B cell (primary cell): ENCODE results near the gene SKAP1. TPM values are rescaled to one million over a fixed set of nuclear protein-coding genes. Genes with fewer than 3 reads are reported as not detected.

Experiments used
- ATAC-seq: fragments of 200-7000 bp; cut with Tn5 transposase; one replicate; pipeline ENCODE4 v1.10.0; 2021; ENCODE audit warnings: low read depth, mild to moderate bottlenecking, moderate number of reproducible peaks, moderate library complexity
- CTCF ChIA-PET: fragments of 350-600 bp; sonication (Branson Sonifier 250); formaldehyde crosslinking; loops from one replicate; lab custom pipeline; 2021; ENCODE audit warnings: antibody characterized with exemption, inconsistent platforms; lab: Charles Lee
- POLR2A ChIA-PET: fragments of 350-600 bp; sonication (Branson Sonifier 250); formaldehyde crosslinking; loops from one replicate; lab custom pipeline; 2021; ENCODE audit warnings: antibody characterized with exemption; lab: Charles Lee
- DNase-seq: peaks from one replicate; pipeline ENCODE4 v3.0.0; 2013
- H2AFZ ChIP-seq: 2 replicates; pipeline ENCODE4 v1.6.1; 2012; ENCODE audit warnings: mild to moderate bottlenecking, low read depth, low read length; ENCODE audit not compliant: insufficient read depth, poor library complexity, severe bottlenecking
- H3K27ac ChIP-seq, 2 donors: 1 replicate in 1 of 2; 2 replicates in 1 of 2; pipeline ENCODE4 v1.5.1; 2012 to 2013; ENCODE audit warnings: low read length in 2 of 2, mild to moderate bottlenecking in 2 of 2, moderate library complexity in 1 of 2
- H3K27me3 ChIP-seq, 4 experiments: fragments of 200-600 bp in 1 of 4; sonication (generic) in 1 of 4; replicated peaks in 1 of 4; 1 replicate in 2 of 4; 2 replicates in 2 of 4; pipeline versions ENCODE4 v1.6.1 to v1.7.0; 2013 to 2016; ENCODE audit warnings: low read length in 3 of 4, mild to moderate bottlenecking in 2 of 4, mixed read lengths in 1 of 4, moderate library complexity in 1 of 4; ENCODE audit not compliant: insufficient read depth in 4 of 4, control insufficient read depth in 3 of 4; ENCODE audit errors: control extremely low read depth in 1 of 4
- H3K36me3 ChIP-seq, 2 experiments: replicated peaks in 1 of 2; 1 replicate in 1 of 2; 2 replicates in 1 of 2; pipeline versions ENCODE4 v1.6.1 to v1.7.1; 2013; ENCODE audit warnings: low read length in 1 of 2; ENCODE audit not compliant: insufficient read depth in 2 of 2, control insufficient read depth in 1 of 2; ENCODE audit errors: control extremely low read depth in 1 of 2, extremely low read depth in 1 of 2
- H3K4me1 ChIP-seq, 2 donors: fragments of 200-600 bp in 1 of 2; sonication (generic) in 1 of 2; 1 replicate in 1 of 2; 2 replicates in 1 of 2; pipeline versions ENCODE4 v1.5.1 to v1.6.1; 2013 to 2017; ENCODE audit warnings: low read length in 2 of 2; ENCODE audit not compliant: control insufficient read depth in 2 of 2, insufficient read depth in 2 of 2
- H3K4me2 ChIP-seq: replicated peaks from 2 replicates; pipeline ENCODE3; 2012; ENCODE audit warnings: mild to moderate bottlenecking, low read depth, low read length; ENCODE audit not compliant: poor library complexity, severe bottlenecking
- H3K4me3 ChIP-seq, 5 experiments: fragments of 200-600 bp in 1 of 5; sonication (generic) in 1 of 5; 1 replicate in 3 of 5; 2 replicates in 2 of 5; pipeline versions ENCODE4 v1.5.1 to v1.7.0; 2011 to 2016; ENCODE audit warnings: low read length in 4 of 5, mild to moderate bottlenecking in 4 of 5, low read depth in 2 of 5, control low read depth in 1 of 5, moderate library complexity in 1 of 5; ENCODE audit not compliant: insufficient read depth in 1 of 5; ENCODE audit errors: control extremely low read depth in 1 of 5, extremely low read depth in 1 of 5
- H3K79me2 ChIP-seq: fragments of 200-600 bp; sonication (generic); one replicate; pipeline ENCODE4 v1.6.0; 2016; ENCODE audit warnings: low read length; ENCODE audit not compliant: control insufficient read depth, insufficient read depth
- H3K9ac ChIP-seq: fragments of 200-600 bp; sonication (generic); 2 replicates; pipeline ENCODE4 v1.6.1; 2017; ENCODE audit warnings: mild to moderate bottlenecking, low read length, moderate library complexity
- H3K9me3 ChIP-seq, 3 donors: one replicate each; pipeline versions ENCODE4 v1.6.1 to v1.7.1; 2013; ENCODE audit warnings: low read length in 2 of 3; ENCODE audit not compliant: control insufficient read depth in 2 of 3, insufficient read depth in 1 of 3; ENCODE audit errors: control extremely low read depth in 1 of 3
- H4K20me1 ChIP-seq: 2 replicates; pipeline ENCODE4 v1.6.0; 2012; ENCODE audit warnings: mild to moderate bottlenecking, low read length; ENCODE audit not compliant: insufficient read depth, control insufficient read depth, poor library complexity, severe bottlenecking
- H3K27ac Mint-ChIP-seq: one replicate; pipeline ENCODE4 v1.8.0; 2021; ENCODE audit warnings: mixed read lengths
- H3K27me3 Mint-ChIP-seq: one replicate; pipeline ENCODE4 v1.8.0; 2021; ENCODE audit warnings: mixed read lengths
- H3K4me1 Mint-ChIP-seq: one replicate; pipeline ENCODE4 v1.8.0; 2021; ENCODE audit warnings: mixed read lengths
- H3K4me3 Mint-ChIP-seq: one replicate; pipeline ENCODE4 v1.8.0; 2021; ENCODE audit warnings: mixed read lengths
- H3K9me3 Mint-ChIP-seq: one replicate; pipeline ENCODE4 v1.8.0; 2022; ENCODE audit warnings: mixed read lengths; ENCODE audit not compliant: insufficient read depth
- EZH2 ChIP-seq: IDR thresholded peaks from 2 replicates; pipeline ENCODE4 v1.6.1; 2012; ENCODE audit warnings: borderline replicate concordance, low read depth, mild to moderate bottlenecking, moderate library complexity, low read length; ENCODE audit not compliant: insufficient read depth, poor library complexity, severe bottlenecking
- WGBS: methylation state at CpG from one replicate; pipeline ENCODE4 v1.1.5; 2013; ENCODE audit warnings: missing lambda C conversion rate; ENCODE audit not compliant: insufficient coverage; 5-methylcytosine and 5-hydroxymethylcytosine counted together
- intact Hi-C: fragments of 100-400 bp; cut with micrococcal nuclease; formaldehyde crosslinking; loops from one replicate; pipeline ENCODE4 v1.10.0; 2022
- polyA plus RNA-seq: library from polyadenylated mRNA; depleted of rRNA; stranded (reverse); fragments of >200 nt; gene quantifications from 2 replicates; pipeline ENCODE4 v1.2.3, GENCODE V29; 2012
- total RNA-seq, 2 donors: library from RNA; stranded (reverse); fragments of 120-200 nt in 1 of 2; gene quantifications; 1 replicate in 1 of 2; 2 replicates in 1 of 2; pipeline versions ENCODE4 v1.2.3 to v1.2.4, GENCODE V29; 2013 to 2022
- TF ChIP-seq, protein P1 (sequence below): fragments of 200-600 bp; IDR thresholded peaks from one replicate; pipeline ENCODE4 v1.8.0; 2022; ENCODE audit warnings: antibody characterized with exemption, mild to moderate bottlenecking

The SKAP1 gene
- total and polyA plus RNA-seq, 2 donors (not counting 1 experiment from before 2014, with no cell fraction given): 33.1 to 37.3 TPM

DNA sequence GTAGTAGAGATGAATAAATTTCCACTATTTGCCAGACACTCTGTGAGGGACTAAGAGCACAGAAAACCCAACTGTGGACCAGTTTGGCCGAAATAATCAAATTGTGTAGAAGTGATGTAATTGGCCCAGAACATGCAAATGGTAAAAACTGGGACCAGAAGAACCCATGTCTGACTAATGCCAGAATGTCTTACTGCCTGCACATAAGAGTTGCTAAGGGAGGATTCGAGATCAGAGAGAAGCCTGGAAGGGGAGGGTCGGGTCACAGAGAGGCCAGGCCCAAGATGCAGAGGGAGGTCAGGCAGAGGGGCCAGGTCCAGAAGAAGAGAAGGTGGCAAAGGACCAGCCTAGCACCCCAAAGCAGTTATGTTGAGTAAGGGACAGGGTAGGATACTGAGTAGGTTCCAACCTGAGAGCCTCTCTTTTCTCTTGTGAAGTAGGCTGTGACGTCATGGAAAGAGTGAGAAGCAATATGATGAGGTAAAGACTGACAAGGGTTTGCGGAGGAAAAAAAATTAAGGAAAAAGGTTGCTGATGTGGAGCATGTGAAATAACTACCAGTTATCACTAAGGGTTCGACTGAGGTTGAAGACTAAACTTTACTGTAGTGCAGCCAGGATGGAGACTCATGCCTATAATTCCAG is 53.2 kb downstream of the SKAP1 start:
- peaks cover 22% of the 10 kb centered on the region for H3K4me1 Mint-ChIP-seq
- Histone ChIP-seq H4K20me1 (no peaks in the 10 kb centered on the region), H3K27ac (no peak overlapping the region), H3K4me3 (no peak overlapping the region), H3K9ac (no peak overlapping the region), H3K4me2 (no peak overlapping the region), H3K9me3 (peaks cover 0 to 3% (median 0%) of the 10 kb centered on the region in 3 donors), H3K79me2 (peaks cover 4% of the 10 kb centered on the region), H3K4me1 (peaks cover 23% of the 10 kb centered on the region in 2 donors), H3K27me3 (no peaks in the 10 kb centered on the region), H2AFZ (no peak overlapping the region), H3K36me3 (no peaks in the 10 kb centered on the region)
- H3K27ac Mint-ChIP-seq: no peak overlapping the region
- no peak for DNase-seq
- H3K27me3 Mint-ChIP-seq: no peaks in the 10 kb centered on the region
- H3K4me3 Mint-ChIP-seq: no peak overlapping the region
- ATAC-seq: no peak
- TF ChIP-seq EZH2: no peak
- TF ChIP-seq, protein P1, sequence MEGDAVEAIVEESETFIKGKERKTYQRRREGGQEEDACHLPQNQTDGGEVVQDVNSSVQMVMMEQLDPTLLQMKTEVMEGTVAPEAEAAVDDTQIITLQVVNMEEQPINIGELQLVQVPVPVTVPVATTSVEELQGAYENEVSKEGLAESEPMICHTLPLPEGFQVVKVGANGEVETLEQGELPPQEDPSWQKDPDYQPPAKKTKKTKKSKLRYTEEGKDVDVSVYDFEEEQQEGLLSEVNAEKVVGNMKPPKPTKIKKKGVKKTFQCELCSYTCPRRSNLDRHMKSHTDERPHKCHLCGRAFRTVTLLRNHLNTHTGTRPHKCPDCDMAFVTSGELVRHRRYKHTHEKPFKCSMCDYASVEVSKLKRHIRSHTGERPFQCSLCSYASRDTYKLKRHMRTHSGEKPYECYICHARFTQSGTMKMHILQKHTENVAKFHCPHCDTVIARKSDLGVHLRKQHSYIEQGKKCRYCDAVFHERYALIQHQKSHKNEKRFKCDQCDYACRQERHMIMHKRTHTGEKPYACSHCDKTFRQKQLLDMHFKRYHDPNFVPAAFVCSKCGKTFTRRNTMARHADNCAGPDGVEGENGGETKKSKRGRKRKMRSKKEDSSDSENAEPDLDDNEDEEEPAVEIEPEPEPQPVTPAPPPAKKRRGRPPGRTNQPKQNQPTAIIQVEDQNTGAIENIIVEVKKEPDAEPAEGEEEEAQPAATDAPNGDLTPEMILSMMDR: no peak
- intact Hi-C loops: loop anchor here (5.0 kb wide), 1 partner anchor 35 kb away; no protein-coding TSS in a partner anchor
- ChIA-PET CTCF (interaction anchor here (1.7 to 4.2 kb wide), 2 partner anchors 24 to 80 kb away, joined by 5 to 27 read pairs; no protein-coding TSS in a partner anchor), POLR2A (no interaction called here)
- 94% methylated on average over 5 of the region's 6 CpGs for WGBS
- no peaks in the 10 kb centered on the region for H3K9me3 Mint-ChIP-seq

DNA sequence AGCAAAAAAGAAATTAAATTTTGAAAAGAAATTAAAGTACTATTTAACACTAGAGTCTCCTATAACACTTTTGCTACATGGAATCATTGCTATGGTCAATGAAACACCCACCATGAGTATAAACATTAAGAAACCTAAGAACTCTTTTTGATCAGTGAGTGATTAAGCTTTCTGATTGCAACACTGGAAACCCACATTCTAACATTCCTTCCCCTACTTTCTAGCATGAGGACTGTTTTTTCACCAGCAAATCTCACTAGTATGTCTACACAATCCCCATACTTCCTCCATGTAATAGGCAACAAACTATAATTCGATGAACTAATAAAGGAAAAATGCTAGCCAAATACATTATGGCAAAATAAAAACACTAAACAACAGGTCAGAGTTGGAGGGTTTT is 54.7 kb downstream of the SKAP1 start:
- TF ChIP-seq, protein P1: no peak
- no peak for TF ChIP-seq EZH2
- Mint-ChIP-seq H3K27ac (no peak overlapping the region), H3K4me1 (peaks cover 24% of the 10 kb centered on the region), H3K4me3 (no peak overlapping the region), H3K27me3 (no peaks in the 10 kb centered on the region), H3K9me3 (no peaks in the 10 kb centered on the region)
- no peak overlapping the region for H3K9ac ChIP-seq
- ChIA-PET POLR2A (no interaction called here), CTCF (interaction anchor here (0.6 to 4.2 kb wide), 7 partner anchors 9 to 82 kb away, joined by 3 to 27 read pairs (median 4); no protein-coding TSS in a partner anchor)
- H3K4me2 ChIP-seq: no peak overlapping the region
- no CpG with 5 or more reads among the region's 1 CpG for WGBS
- peaks cover 0 to 3% (median 0%) of the 10 kb centered on the region in 3 donors for H3K9me3 ChIP-seq
- H4K20me1 ChIP-seq: no peaks in the 10 kb centered on the region
- H3K27ac ChIP-seq: peak overlapping the region in 1 of 2 donors; percentile 11
- no peaks in the 10 kb centered on the region for H3K27me3 ChIP-seq
- no peak overlapping the region for H2AFZ ChIP-seq
- intact Hi-C loops: loop anchor here (5.0 kb wide), 1 partner anchor 37 kb away; no protein-coding TSS in a partner anchor
- H3K79me2 ChIP-seq: peaks cover 14% of the 10 kb centered on the region
- DNase-seq (no peak), ATAC-seq (no peak)
- H3K36me3 ChIP-seq: no peaks in the 10 kb centered on the region
- peaks cover 23% of the 10 kb centered on the region in 2 donors for H3K4me1 ChIP-seq
- H3K4me3 ChIP-seq: no peak overlapping the region
